Lung (tissue), 12 donors: ENCODE data around the gene PCDH10. TPM values are rescaled to one million over a fixed set of nuclear protein-coding genes. Genes with fewer than 3 reads are reported as not detected.

ENCODE experiments used
- ATAC-seq: fragments of 200-7000 bp; cut with Tn5 transposase; one replicate; pipeline ENCODE4 v1.9.1; 2020; ENCODE audit warnings: moderate number of reproducible peaks; ENCODE audit not compliant: insufficient read depth, low FRiP score
- DNase-seq, 3 donors: peaks; one replicate each; pipeline ENCODE4 v3.0.0-alpha.2; 2013 to 2017
- H3K27ac ChIP-seq, 2 donors: one replicate each; pipeline ENCODE4 v1.5.1; 2013; ENCODE audit warnings: mild to moderate bottlenecking in 2 of 2, moderate library complexity in 2 of 2, control low read depth in 1 of 2, inconsistent platforms in 1 of 2, low read depth in 1 of 2, low read length in 1 of 2
- H3K27me3 ChIP-seq, 3 donors: one replicate each; pipeline ENCODE4 v1.5.1; 2013; ENCODE audit warnings: low read length in 2 of 3; ENCODE audit not compliant: control insufficient read depth in 3 of 3, insufficient read depth in 3 of 3
- H3K36me3 ChIP-seq, 4 donors: one replicate each; pipeline ENCODE4 v1.5.1; 2013; ENCODE audit warnings: low read length in 4 of 4, mild to moderate bottlenecking in 1 of 4, moderate library complexity in 1 of 4; ENCODE audit not compliant: control insufficient read depth in 4 of 4, insufficient read depth in 4 of 4
- H3K4me1 ChIP-seq, 5 donors: one replicate each; pipeline ENCODE4 v1.5.1; 2013; ENCODE audit warnings: low read length in 5 of 5, mild to moderate bottlenecking in 2 of 5, moderate library complexity in 1 of 5; ENCODE audit not compliant: control insufficient read depth in 5 of 5, insufficient read depth in 5 of 5
- H3K4me3 ChIP-seq: one replicate; pipeline ENCODE4 v1.5.1; 2013; ENCODE audit warnings: mild to moderate bottlenecking, control low read depth, moderate library complexity
- H3K9ac ChIP-seq, 2 donors: one replicate each; pipeline ENCODE4 v1.5.1; 2013; ENCODE audit warnings: low read length in 2 of 2, control low read depth in 1 of 2; ENCODE audit not compliant: insufficient read depth in 1 of 2
- H3K9me3 ChIP-seq, 4 donors: one replicate each; pipeline ENCODE4 v1.5.1; 2013; ENCODE audit warnings: low read length in 3 of 4, mild to moderate bottlenecking in 1 of 4, moderate library complexity in 1 of 4; ENCODE audit not compliant: control insufficient read depth in 4 of 4, insufficient read depth in 3 of 4
- WGBS, 2 donors: extraction: QIAGEN DNeasy Blood & Tissue Kit; methylation state at CpG; one replicate each; pipeline ENCODE4 v1.1.7; 2013; 5-methylcytosine and 5-hydroxymethylcytosine counted together
- polyA plus RNA-seq, 2 donors: library from polyadenylated mRNA; stranded (reverse); fragments of 200-250 nt; gene quantifications; one replicate each; pipeline ENCODE4 v1.2.1, GENCODE V29; 2013
- total RNA-seq, 2 donors: library from RNA; depleted of rRNA in 1 of 2; stranded (reverse); fragments of >200 nt in 1 of 2; gene quantifications; one replicate each; pipeline ENCODE4 v1.2.1, GENCODE V29; 2014 to 2021
- TF ChIP-seq, protein P1 (sequence below): IDR thresholded peaks from 2 replicates; pipeline ENCODE4 v1.5.1; 2012; ENCODE audit warnings: mild to moderate bottlenecking; ENCODE audit errors: control extremely low read depth, extremely low read depth
- donor health status: control.
- donor health status: control.
- donor health status: Bipolar disorder and iron deficiency.
- donor health status: healthy.
- donor health status: DM: yes; HTN: yes; CAD: no.

PCDH10 gene
- total and polyA plus RNA-seq, 4 donors, result 0.08 to 1.7 (median 0.68) TPM

DNA sequence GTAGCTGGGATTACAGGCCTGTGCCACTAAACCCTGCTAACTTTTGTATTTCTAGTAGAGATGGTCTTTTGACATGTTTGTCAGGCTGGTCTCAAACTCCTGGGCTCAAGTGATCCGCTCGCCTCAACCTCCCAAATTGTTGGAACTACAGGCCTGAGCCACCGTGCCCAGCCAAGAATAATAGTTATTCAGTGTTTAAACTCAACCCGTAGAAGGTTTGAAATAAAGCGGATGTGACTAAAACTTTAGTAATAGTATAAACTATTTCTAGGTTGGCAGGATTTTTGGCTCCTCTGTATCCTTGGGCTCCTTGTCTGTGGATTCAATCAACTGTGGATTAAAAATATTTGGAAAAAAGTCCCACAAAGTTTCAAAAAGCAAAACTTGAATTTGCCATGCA, 37.8 kb downstream of the PCDH10 start:
- TF ChIP-seq, protein P1, sequence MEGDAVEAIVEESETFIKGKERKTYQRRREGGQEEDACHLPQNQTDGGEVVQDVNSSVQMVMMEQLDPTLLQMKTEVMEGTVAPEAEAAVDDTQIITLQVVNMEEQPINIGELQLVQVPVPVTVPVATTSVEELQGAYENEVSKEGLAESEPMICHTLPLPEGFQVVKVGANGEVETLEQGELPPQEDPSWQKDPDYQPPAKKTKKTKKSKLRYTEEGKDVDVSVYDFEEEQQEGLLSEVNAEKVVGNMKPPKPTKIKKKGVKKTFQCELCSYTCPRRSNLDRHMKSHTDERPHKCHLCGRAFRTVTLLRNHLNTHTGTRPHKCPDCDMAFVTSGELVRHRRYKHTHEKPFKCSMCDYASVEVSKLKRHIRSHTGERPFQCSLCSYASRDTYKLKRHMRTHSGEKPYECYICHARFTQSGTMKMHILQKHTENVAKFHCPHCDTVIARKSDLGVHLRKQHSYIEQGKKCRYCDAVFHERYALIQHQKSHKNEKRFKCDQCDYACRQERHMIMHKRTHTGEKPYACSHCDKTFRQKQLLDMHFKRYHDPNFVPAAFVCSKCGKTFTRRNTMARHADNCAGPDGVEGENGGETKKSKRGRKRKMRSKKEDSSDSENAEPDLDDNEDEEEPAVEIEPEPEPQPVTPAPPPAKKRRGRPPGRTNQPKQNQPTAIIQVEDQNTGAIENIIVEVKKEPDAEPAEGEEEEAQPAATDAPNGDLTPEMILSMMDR, result no peak
- WGBS, 2 donors, result 90 to 94% methylated on average over 5 of the region's 5 CpGs
- ATAC-seq, result no peak

GRCh38 chr4:133188433-133189146, 39.5 kb downstream of the PCDH10 start:
- no peak for ATAC-seq
- 87 to 89% methylated on average over 8 of the region's 8 CpGs for WGBS, 2 donors

More for the DNA sequence above, 37.8 kb downstream of the PCDH10 start:
- no peaks in the 10 kb centered on the region for H3K9me3 ChIP-seq
- no peak overlapping the region for H3K27ac ChIP-seq
- no peaks in the 10 kb centered on the region for H3K36me3 ChIP-seq
- DNase-seq, result no peak
- no peaks in the 10 kb centered on the region for H3K4me1 ChIP-seq
- no peak overlapping the region for H3K9ac ChIP-seq
- H3K4me3 ChIP-seq, result no peak overlapping the region
- H3K27me3 ChIP-seq, result no peaks in the 10 kb centered on the region

DNA sequence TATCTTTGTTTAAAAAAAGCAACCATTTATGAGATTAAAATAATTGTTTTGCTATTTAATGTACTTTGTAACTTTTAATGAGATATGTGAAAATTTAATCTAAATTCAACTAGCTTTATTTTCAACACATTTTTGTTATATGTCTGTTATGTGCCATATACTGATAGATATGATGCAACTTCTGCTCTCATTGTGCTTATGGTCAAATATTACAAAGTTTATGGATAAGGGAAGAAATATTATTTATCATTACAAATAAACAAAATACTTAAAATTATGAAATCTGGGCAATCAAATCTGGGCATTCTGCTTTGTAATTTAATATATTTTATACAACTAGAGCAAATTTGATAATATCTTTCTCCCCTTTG, 40.0 kb downstream of the PCDH10 start:
- no peaks in the 10 kb centered on the region for H3K9me3 ChIP-seq
- H3K36me3 ChIP-seq, result no peaks in the 10 kb centered on the region
- no peak overlapping the region for H3K4me3 ChIP-seq
- H3K4me1 ChIP-seq, result no peaks in the 10 kb centered on the region
- no peak overlapping the region for H3K9ac ChIP-seq
- H3K27me3 ChIP-seq, result no peaks in the 10 kb centered on the region
- H3K27ac ChIP-seq, result no peak overlapping the region
- no peak for DNase-seq
- TF ChIP-seq, protein P1, result no peak
- ATAC-seq, result no peak

More at GRCh38 chr4:133188433-133189146, 39.5 kb downstream of the PCDH10 start:
- H3K9ac ChIP-seq, result no peak overlapping the region
- no peaks in the 10 kb centered on the region for H3K36me3 ChIP-seq
- H3K27me3 ChIP-seq, result no peaks in the 10 kb centered on the region
- H3K9me3 ChIP-seq, result no peaks in the 10 kb centered on the region
- no peak for DNase-seq
- no peaks in the 10 kb centered on the region for H3K4me1 ChIP-seq
- H3K4me3 ChIP-seq, result no peak overlapping the region
- TF ChIP-seq, protein P1, result no peak
- no peak overlapping the region for H3K27ac ChIP-seq

DNA sequence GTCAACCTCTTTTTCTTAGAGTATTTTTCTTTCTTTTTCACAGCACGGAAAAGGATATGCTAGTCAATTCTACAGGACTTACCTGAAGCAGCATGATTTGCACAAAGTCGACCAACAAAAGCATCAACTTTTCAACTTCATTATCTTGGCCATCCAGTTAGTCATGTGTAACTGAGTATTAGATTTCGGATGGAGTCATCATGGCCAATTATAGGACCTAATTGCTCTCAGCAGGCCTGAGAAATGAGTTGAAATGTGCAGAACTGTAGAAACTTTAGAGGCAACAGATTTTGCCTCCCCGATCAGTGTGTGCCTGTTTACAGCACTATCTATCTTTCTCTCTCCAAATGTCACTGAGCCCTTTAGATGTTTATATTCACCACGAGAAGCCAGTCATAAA, 41.0 kb downstream of the PCDH10 start:
- H3K27me3 ChIP-seq, result no peaks in the 10 kb centered on the region
- H3K4me1 ChIP-seq, result no peaks in the 10 kb centered on the region
- DNase-seq (no peak), ATAC-seq (no peak)
- no peaks in the 10 kb centered on the region for H3K36me3 ChIP-seq
- H3K27ac ChIP-seq, result no peak overlapping the region
- H3K9me3 ChIP-seq, result no peaks in the 10 kb centered on the region
- 71 to 81% methylated on average over 5 of the region's 5 CpGs for WGBS, 2 donors
- TF ChIP-seq, protein P1, result no peak
- no peak overlapping the region for H3K9ac ChIP-seq
- H3K4me3 ChIP-seq, result no peak overlapping the region
